NCI-H2196 treated with DMSO at 0.1 percent for 48 hours (cell line): Measurements from ENCODE around the gene TMSB10.
"Not testable (repeated sequence)": the region's sequence is repeated elsewhere in the genome, so short reads cannot be mapped to it uniquely, and the experiment has no call there.

Experiments
- DNase-seq: peaks from one replicate; lab custom pipeline; 2025; ENCODE audit not compliant: unreplicated experiment; lab: John Stamatoyannopoulos, UW

The TMSB10 gene

GRCh38 chr2:84931384-84931821, 25.9 kb downstream of the TMSB10 start:
- no peak for DNase-seq

DNA sequence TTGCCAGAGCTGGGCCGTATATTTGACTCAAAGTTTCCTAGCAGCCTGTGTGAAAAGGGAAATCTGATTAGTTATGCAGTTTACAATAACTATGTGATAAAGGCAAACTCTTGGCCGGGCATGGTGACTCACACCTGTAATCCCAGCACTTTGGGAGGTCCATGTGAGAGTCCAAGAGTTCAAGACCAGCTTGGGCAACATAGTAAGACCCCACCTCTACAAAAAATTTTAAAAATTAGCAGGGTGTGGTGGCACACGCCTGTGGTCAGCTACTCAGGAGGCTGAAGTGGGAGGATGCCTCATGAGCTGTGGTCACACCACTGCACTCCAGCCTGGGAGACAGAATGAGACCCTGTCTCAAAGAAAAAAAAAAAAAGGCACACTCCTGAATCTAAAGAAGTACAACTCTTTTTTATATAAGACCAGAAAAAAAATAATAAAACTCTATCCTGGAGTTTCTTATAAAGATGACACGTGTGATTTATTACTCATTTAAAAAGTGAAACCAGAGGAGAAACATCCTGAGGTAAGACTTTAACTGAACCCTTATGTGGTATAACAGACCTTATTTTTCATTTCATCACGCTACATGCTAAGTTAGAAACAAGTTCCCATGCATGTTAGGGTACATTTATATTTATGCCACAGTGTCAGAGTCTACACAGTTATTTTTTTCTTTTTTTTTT, 32.9 kb downstream of the TMSB10 start:
- no peak for DNase-seq

GRCh38 chr2:84939426-84940087, 34.1 kb downstream of the TMSB10 start:
- DNase-seq, result no peak

GRCh38 chr2:84940088-84940470, 34.6 kb downstream of the TMSB10 start:
- no peak for DNase-seq

DNA sequence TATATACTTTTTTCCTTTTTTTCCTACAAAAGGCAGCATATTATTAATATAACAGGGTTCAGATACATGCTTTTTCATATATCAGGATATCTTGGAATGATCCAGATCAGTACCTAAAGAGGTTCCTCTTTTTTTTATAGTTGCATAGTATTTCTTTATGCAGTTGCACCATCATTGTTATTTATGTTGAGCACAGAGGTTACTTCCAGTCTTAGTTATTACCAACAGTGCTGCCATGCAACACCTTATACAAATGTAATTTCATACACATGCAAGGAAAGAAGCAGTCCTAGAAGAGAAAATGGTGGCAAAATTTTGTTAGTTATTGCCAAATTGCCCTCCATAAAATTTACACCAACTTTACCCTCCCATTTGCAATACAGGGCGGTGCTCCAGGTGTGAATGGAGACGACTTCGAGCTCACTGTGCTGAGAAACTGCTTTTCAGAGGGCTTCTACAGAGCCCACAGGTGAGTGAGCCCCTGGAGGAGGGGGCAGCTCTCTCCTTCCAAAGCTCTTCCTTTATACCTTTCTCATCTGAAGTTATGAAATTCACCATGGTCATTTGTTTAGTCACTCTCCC, 35.5 kb downstream of the TMSB10 start:
- no peak for DNase-seq

GRCh38 chr2:84942166-84942565, 36.7 kb downstream of the TMSB10 start:
- DNase-seq, result no peak

GRCh38 chr2:84942964-84943421, 37.5 kb downstream of the TMSB10 start:
- DNase-seq, result no peak

DNA sequence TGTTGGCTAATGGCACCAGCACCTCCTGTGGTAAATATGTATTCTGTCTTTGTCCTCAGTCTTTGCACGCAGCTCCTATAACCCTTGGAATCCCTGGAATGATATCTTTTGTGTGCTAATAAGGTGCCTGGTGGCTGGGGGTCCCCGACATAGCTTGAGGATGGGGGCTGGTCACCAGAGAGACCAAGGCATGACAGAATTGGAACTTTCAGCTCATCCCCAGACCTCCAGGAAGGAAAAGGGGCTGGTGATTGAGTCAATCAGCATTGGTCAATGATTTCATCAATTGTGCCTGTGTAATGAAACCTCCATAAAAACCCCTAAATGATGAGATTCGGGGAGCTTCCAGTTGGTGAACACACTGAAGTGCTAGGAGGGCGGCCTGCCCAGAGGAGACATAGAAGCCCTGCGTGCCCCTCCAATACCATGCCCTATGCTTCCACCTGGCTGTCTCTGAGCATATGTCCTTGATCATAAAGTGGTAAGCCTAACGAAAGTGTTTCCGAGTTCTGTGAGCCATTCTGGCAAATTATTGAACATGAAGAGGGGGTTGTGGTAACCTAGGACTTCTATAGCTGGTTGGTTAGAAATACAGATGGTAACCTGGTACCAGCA, 38.9 kb downstream of the TMSB10 start:
- no peak for DNase-seq

DNA sequence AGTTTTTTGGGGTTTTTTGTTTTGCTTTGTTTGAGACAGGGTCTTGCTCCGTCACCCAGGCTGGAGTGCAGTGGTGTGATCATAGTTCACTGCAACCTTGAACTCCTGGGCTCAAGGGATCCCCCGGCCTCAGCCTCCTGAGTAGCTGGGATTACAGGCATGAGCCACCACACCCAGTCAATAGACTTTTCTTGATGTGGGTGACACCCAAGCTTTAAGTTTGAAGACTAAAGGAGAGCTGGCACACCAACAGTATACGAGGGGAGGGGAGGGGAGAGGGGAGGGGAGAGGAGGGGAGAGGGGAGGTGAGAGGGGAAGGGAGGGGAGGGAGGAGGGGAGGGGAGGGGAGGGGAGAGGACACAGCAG, 40.4 kb downstream of the TMSB10 start:
- DNase-seq, result not testable (repeated sequence)

DNA sequence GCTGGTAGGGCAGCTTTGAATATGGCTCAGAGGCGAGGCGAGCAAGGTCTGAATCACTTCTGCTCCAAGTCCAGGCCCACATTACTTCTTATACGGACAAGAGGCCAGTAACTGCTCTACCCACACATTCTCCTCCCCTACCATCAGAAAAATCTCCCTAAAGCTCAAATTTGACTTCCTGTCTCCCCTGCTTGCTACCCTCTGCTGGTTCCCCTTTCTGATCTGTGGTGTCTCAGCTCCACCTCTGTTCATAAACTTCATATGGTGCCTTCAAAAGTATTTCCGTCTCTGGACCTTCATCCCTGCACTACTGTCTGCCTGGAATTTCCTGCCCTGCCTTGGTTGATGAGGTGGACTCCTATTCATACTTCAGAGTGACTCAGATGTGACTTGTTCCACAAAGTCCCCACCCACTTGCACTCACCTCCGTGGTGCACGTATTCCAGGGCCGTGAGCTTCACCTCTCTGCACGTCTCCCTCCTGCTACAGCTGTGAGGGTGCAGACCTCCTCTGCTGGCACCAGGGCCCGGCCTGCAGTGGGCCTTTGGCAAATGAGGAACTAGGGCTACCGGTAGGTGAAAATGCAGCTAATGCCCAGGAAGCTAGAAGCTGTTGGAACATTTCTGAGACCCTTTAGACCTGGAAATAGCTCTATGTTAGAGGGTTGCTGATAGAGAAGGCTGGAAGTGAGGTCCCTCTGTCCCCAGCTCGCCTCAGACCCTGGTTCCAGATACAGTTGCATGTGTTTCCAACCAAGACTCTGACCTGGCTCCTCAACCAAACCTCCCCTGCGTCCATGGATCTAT, 41.0 kb downstream of the TMSB10 start:
- DNase-seq, result no peak

DNA sequence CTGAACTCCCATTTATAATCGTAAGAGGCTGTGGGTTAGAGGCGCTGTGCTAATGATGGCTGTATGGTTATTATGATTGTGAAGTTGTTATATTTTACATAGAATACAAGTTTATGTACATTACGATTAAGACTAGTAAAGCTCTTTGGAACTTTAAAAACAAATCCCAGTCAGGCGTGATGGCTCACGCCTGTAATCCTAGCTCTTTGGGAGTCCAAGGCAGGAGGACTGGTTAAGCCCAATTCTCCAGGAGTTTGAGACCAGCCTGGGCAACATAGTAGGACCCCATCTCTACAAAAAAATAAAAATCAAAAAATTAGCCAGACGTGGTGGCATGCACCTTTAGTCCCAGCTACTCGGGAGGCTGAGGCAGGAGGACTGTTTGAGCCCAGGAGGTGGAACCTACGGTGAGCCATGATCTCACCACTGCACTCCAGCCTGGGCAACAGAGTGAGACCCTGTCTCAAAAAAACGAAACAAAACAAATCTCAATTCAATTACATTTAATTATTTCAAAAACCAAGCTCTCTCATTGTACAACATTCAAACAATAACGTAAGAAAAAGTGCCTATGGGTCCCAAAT, 41.6 kb downstream of the TMSB10 start:
- DNase-seq, result no peak

- no peak for DNase-seq
Measured at GRCh38 chr2:84953535-84953934, 48.1 kb downstream of the TMSB10 start.

GRCh38 chr2:84954329-84954728, 48.9 kb downstream of the TMSB10 start:
- no peak for DNase-seq
